PC-3 (cell line): Measurements from ENCODE around the gene FBXL13. TPM values are rescaled to one million over a fixed set of nuclear protein-coding genes. Genes with fewer than 3 reads are reported as not detected.

Experiments used
- ATAC-seq: fragments of 200-7000 bp; cut with Tn5 transposase; 2 replicates; pipeline ENCODE4 v1.9.1; 2020; ENCODE audit warnings: mild to moderate bottlenecking, moderate library complexity
- BruUV-seq: library from RNA; stranded (reverse); fragments of 400-500 nt; replicated peaks from 2 replicates; lab custom pipeline; 2021; lab: Mats Ljungman, UMichigan
- CTCF ChIA-PET: fragments of 300-600 bp; sonication (Branson Sonifier 250); formaldehyde crosslinking; loops from one replicate; lab custom pipeline; 2022; ENCODE audit warnings: antibody characterized with exemption; lab: Charles Lee
- POLR2A ChIA-PET: fragments of 300-600 bp; sonication (Branson Sonifier 250); formaldehyde crosslinking; loops from one replicate; lab custom pipeline; 2022; ENCODE audit warnings: antibody characterized with exemption; ENCODE audit not compliant: unreplicated experiment; lab: Charles Lee
- DNase-seq: peaks from one replicate; pipeline ENCODE4 v3.0.0-alpha.2; 2015
- H2AFZ ChIP-seq: fragments of 300-600 bp; sonication (generic); 2 replicates; pipeline ENCODE4 v1.6.0; 2016; ENCODE audit warnings: antibody characterized with exemption, low read length
- H3F3A ChIP-seq: fragments of 300-600 bp; sonication (generic); one replicate; pipeline ENCODE4 v1.6.0; 2017; ENCODE audit warnings: antibody characterized with exemption, low read length, control low read depth, mild to moderate bottlenecking; ENCODE audit not compliant: unreplicated experiment
- H3K27ac ChIP-seq: fragments of 300-600 bp; sonication (generic); 2 replicates; pipeline ENCODE4 v1.5.1; 2016; ENCODE audit warnings: mild to moderate bottlenecking, low read length
- H3K27me3 ChIP-seq: fragments of 300-600 bp; sonication (generic); 2 replicates; pipeline ENCODE4 v1.6.1; 2016; ENCODE audit warnings: low read length, mixed read lengths
- H3K36me3 ChIP-seq: fragments of 300-600 bp; sonication (generic); 2 replicates; pipeline ENCODE4 v1.6.1; 2016; ENCODE audit warnings: low read depth, mixed run types, low read length, mixed read lengths
- H3K4me1 ChIP-seq: fragments of 300-600 bp; sonication (generic); 2 replicates; pipeline ENCODE4 v1.5.1; 2016; ENCODE audit warnings: low read length; ENCODE audit not compliant: insufficient read depth
- H3K4me2 ChIP-seq: fragments of 300-600 bp; sonication (generic); 2 replicates; pipeline ENCODE4 v1.6.0; 2016; ENCODE audit warnings: low read length
- H3K4me3 ChIP-seq: fragments of 300-600 bp; sonication (generic); 2 replicates; pipeline ENCODE4 v1.5.1; 2016; ENCODE audit warnings: mild to moderate bottlenecking, low read length, mixed read lengths
- H3K79me2 ChIP-seq: fragments of 300-600 bp; sonication (generic); 2 replicates; pipeline ENCODE4 v1.6.1; 2017; ENCODE audit warnings: low read length, mixed read lengths
- H3K9ac ChIP-seq: fragments of 300-600 bp; sonication (generic); 2 replicates; pipeline ENCODE4 v1.6.0; 2016; ENCODE audit warnings: mild to moderate bottlenecking, low read length
- H3K9me2 ChIP-seq: fragments of 300-600 bp; sonication (generic); replicated peaks from 2 replicates; pipeline ENCODE4 v1.6.1; 2016; ENCODE audit warnings: mixed run types, low read length, mixed read lengths
- H3K9me3 ChIP-seq: fragments of 300-600 bp; sonication (generic); 2 replicates; pipeline ENCODE4 v1.6.1; 2016; ENCODE audit warnings: low read length, mixed read lengths
- H4K20me1 ChIP-seq: fragments of 300-600 bp; sonication (generic); 2 replicates; pipeline ENCODE4 v1.6.1; 2016; ENCODE audit warnings: low read length, mixed read lengths
- CTCF ChIP-seq: fragments of 300-600 bp; sonication (generic); conservative IDR thresholded peaks from 2 replicates; pipeline ENCODE4 v1.5.1; 2017; ENCODE audit warnings: antibody characterized with exemption, low read depth, mild to moderate bottlenecking, low read length
- EZH2 ChIP-seq: fragments of 300-600 bp; sonication (generic); IDR thresholded peaks from one replicate; pipeline ENCODE4 v1.6.1; 2017; ENCODE audit warnings: antibody characterized with exemption, mild to moderate bottlenecking, low read length; ENCODE audit not compliant: unreplicated experiment
- EZH2phosphoT487 ChIP-seq: fragments of 300-600 bp; sonication (generic); IDR thresholded peaks from 2 replicates; pipeline ENCODE4 v1.6.1; 2018; ENCODE audit warnings: mild to moderate bottlenecking, antibody characterized with exemption, low read length, borderline replicate concordance
- intact Hi-C: fragments of 100-400 bp; cut with micrococcal nuclease; formaldehyde crosslinking; loops from 2 replicates; pipeline ENCODE4 v1.9.0; 2023
- total RNA-seq: library from RNA; depleted of rRNA; stranded (reverse); fragments of >200 nt; gene quantifications from 2 replicates; pipeline ENCODE4 v1.2.3, GENCODE V29; 2014

FBXL13 gene
- total RNA-seq, 1 experiment from 2014 or later, result 1.1 TPM

GRCh38 chr7:102934701-102935100 is 139.9 kb downstream of the FBXL13 start:
- Histone ChIP-seq H3K36me3 (no peaks in the 10 kb centered on the region), H3K27me3 (no peaks in the 10 kb centered on the region), H3K4me1 (no peaks in the 10 kb centered on the region), H2AFZ (no peak overlapping the region), H3K9ac (no peak overlapping the region), H3K9me2 (no peaks in the 10 kb centered on the region), H3K4me3 (no peak overlapping the region), H3K4me2 (no peak overlapping the region), H3K79me2 (no peaks in the 10 kb centered on the region), H3K27ac (no peak overlapping the region), H4K20me1 (no peaks in the 10 kb centered on the region), H3K9me3 (no peaks in the 10 kb centered on the region), H3F3A (no peaks in the 10 kb centered on the region)
- intact Hi-C loops, result no loop called here
- no TSS peak for BruUV-seq
- ATAC-seq, result no peak
- TF ChIP-seq CTCF (no peak), EZH2 (no peak), EZH2phosphoT487 (no peak)
- POLR2A ChIA-PET, result no interaction called here
- CTCF ChIA-PET, result interaction anchor here (0.5 kb wide), 1 partner anchor 127 kb away, joined by 5 read pairs; no protein-coding TSS in a partner anchor
- DNase-seq, result no peak

- BruUV-seq, result no TSS peak
- no peaks in the 10 kb centered on the region for H3K9me2 ChIP-seq
- H4K20me1 ChIP-seq, result no peaks in the 10 kb centered on the region
- no peak overlapping the region for H3K4me3 ChIP-seq
- H3K27ac ChIP-seq, result no peak overlapping the region
- H3K9ac ChIP-seq, result no peak overlapping the region
- H3F3A ChIP-seq, result no peaks in the 10 kb centered on the region
- H3K4me1 ChIP-seq, result no peaks in the 10 kb centered on the region
- ChIA-PET POLR2A (no interaction called here), CTCF (no interaction called here)
- no peaks in the 10 kb centered on the region for H3K27me3 ChIP-seq
- no peak overlapping the region for H3K4me2 ChIP-seq
- TF ChIP-seq EZH2 (no peak), CTCF (no peak), EZH2phosphoT487 (no peak)
- DNase-seq (no peak), ATAC-seq (no peak)
- H3K79me2 ChIP-seq, result no peaks in the 10 kb centered on the region
- no peaks in the 10 kb centered on the region for H3K9me3 ChIP-seq
- intact Hi-C loops, result no loop called here
- no peaks in the 10 kb centered on the region for H3K36me3 ChIP-seq
- H2AFZ ChIP-seq, result no peak overlapping the region
Measured at GRCh38 chr7:102934239-102934638, 140.4 kb downstream of the FBXL13 start.

GRCh38 chr7:102933763-102934162 is 140.8 kb downstream of the FBXL13 start:
- ChIA-PET POLR2A (no interaction called here), CTCF (no interaction called here)
- no peaks in the 10 kb centered on the region for H3K36me3 ChIP-seq
- intact Hi-C loops, result no loop called here
- H3K4me1 ChIP-seq, result no peaks in the 10 kb centered on the region
- H3K9me3 ChIP-seq, result no peaks in the 10 kb centered on the region
- H3K4me3 ChIP-seq, result no peak overlapping the region
- H2AFZ ChIP-seq, result no peak overlapping the region
- no peaks in the 10 kb centered on the region for H3F3A ChIP-seq
- no peak for ATAC-seq
- no peak overlapping the region for H3K4me2 ChIP-seq
- H4K20me1 ChIP-seq, result no peaks in the 10 kb centered on the region
- H3K9ac ChIP-seq, result no peak overlapping the region
- H3K27ac ChIP-seq, result no peak overlapping the region
- no peaks in the 10 kb centered on the region for H3K79me2 ChIP-seq
- DNase-seq, result no peak
- BruUV-seq, result no TSS peak
- H3K27me3 ChIP-seq, result no peaks in the 10 kb centered on the region
- TF ChIP-seq EZH2phosphoT487, result no peak
- no peak for TF ChIP-seq CTCF
- TF ChIP-seq EZH2, result no peak
- no peaks in the 10 kb centered on the region for H3K9me2 ChIP-seq
